A375 (cell line): ENCODE results near the gene OTOR. TPM values are rescaled to one million over a fixed set of nuclear protein-coding genes. Genes with fewer than 3 reads are reported as not detected.

Experiments
- total RNA-seq: library from RNA; depleted of rRNA; stranded (reverse); fragments of >200 nt; shearing (Covaris generic); gene quantifications from 2 replicates; pipeline ENCODE4 v1.2.3, GENCODE V29; 2014; rRNA removed

The OTOR gene, protein sequence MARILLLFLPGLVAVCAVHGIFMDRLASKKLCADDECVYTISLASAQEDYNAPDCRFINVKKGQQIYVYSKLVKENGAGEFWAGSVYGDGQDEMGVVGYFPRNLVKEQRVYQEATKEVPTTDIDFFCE
- total RNA-seq, result not detected in 2 replicates

GRCh38 chr20:16748308-16748900 is at the start of gene OTOR:
TSS of gene OTOR (plus strand) at chr20:16748358. CDS start at chr20:16748402, 44 bp downstream.

GRCh38 chr20:16729565-16730460 is 18.3 kb upstream of the OTOR start, which contains the start of gene SNRPB2:
TSS of gene SNRPB2 (plus strand) at chr20:16730026. CDS start at chr20:16731703, 1,677 bp downstream.

Other genes starting within 250 kb of the OTOR start
- 12.5 and 14.2 TPM in 2 replicates for gene KIF16B, start 174.9 kb upstream of the OTOR start, total RNA-seq
- gene SNRPB2, start 18.3 kb upstream of the OTOR start, total RNA-seq, result 164 and 187 TPM in 2 replicates